Stomach (tissue), 9 donors: ENCODE data around the gene ZMIZ1. TPM values are rescaled to one million over a fixed set of nuclear protein-coding genes. Genes with fewer than 3 reads are reported as not detected.
"Not testable (repeated sequence)": the region's sequence is repeated elsewhere in the genome, so short reads cannot be mapped to it uniquely, and the experiment has no call there.

Experiments
- DNase-seq, 2 donors: peaks; one replicate each; pipeline versions ENCODE4 v3.0.0 to v3.0.0-alpha.2; 2013 to 2019
- H3K27ac ChIP-seq, 5 donors: fragments of 200-600 bp in 4 of 5; sonication (generic) in 4 of 5; one replicate each; pipeline ENCODE4 v1.5.1; 2013 to 2019; ENCODE audit warnings: mild to moderate bottlenecking in 1 of 5, moderate library complexity in 1 of 5
- H3K27me3 ChIP-seq, 3 donors: fragments of 200-600 bp; sonication (generic); one replicate each; pipeline ENCODE4 v1.5.1; 2017 to 2019; ENCODE audit warnings: mixed run types in 1 of 3
- H3K36me3 ChIP-seq, 4 donors: fragments of 200-600 bp; sonication (generic); 1 replicate in 3 of 4; 2 replicates in 1 of 4; pipeline ENCODE4 v1.5.1; 2016 to 2019
- H3K4me1 ChIP-seq, 4 donors: fragments of 200-600 bp; sonication (generic); one replicate each; pipeline ENCODE4 v1.5.1; 2016 to 2019
- H3K4me3 ChIP-seq, 4 donors: fragments of 200-600 bp; sonication (generic) in 3 of 4; one replicate each; pipeline ENCODE4 v1.5.1; 2016 to 2019; ENCODE audit warnings: mild to moderate bottlenecking in 1 of 4
- H3K9me3 ChIP-seq, 4 donors: fragments of 200-600 bp; sonication (generic); one replicate each; pipeline ENCODE4 v1.5.1; 2016 to 2019
- CTCF ChIP-seq, 7 experiments: fragments of 450-650 bp in 4 of 7; fragments of 200-600 bp in 3 of 7; sonication (generic) in 3 of 7; IDR thresholded peaks; one replicate each; pipeline ENCODE4 v1.5.1; 2016 to 2019; ENCODE audit warnings: antibody characterized with exemption in 7 of 7, control low read depth in 2 of 7, mild to moderate bottlenecking in 1 of 7
- EP300 ChIP-seq: sonication (generic); formaldehyde crosslinking; IDR thresholded peaks from one replicate; pipeline ENCODE4 v1.6.1; 2017; ENCODE audit warnings: antibody characterized with exemption
- POLR2A ChIP-seq, 4 donors: fragments of 450-650 bp; IDR thresholded peaks; one replicate each; pipeline ENCODE4 v1.6.1; 2016; ENCODE audit warnings: antibody characterized with exemption in 4 of 4, control low read depth in 2 of 4, mild to moderate bottlenecking in 1 of 4, moderate library complexity in 1 of 4
- POLR2AphosphoS5 ChIP-seq, 3 donors: sonication (generic); formaldehyde crosslinking; IDR thresholded peaks; one replicate each; pipeline ENCODE4 v1.6.1; 2016; ENCODE audit warnings: antibody characterized with exemption in 3 of 3
- WGBS, 5 donors: extraction: QIAGEN DNeasy Blood & Tissue Kit in 3 of 5; methylation state at CpG; one replicate each; pipeline versions ENCODE4 v1.1.5 to v1.1.7; 2013 to 2018; 5-methylcytosine and 5-hydroxymethylcytosine counted together
- intact Hi-C: fragments of 100-400 bp; cut with DNase I; formaldehyde crosslinking; loops from one replicate; pipeline ENCODE4 v1.15.1; 2023; ENCODE audit warnings: low total_unique reads
- polyA plus RNA-seq, 3 donors: library from polyadenylated mRNA; stranded (reverse); fragments of 200-250 nt; gene quantifications; one replicate each; pipeline ENCODE4 v1.2.3, GENCODE V29; 2013
- total RNA-seq, 5 donors: library from RNA; depleted of rRNA; stranded (reverse); fragments of >200 nt; gene quantifications; one replicate each; pipeline versions ENCODE4 v1.1.0 to v1.2.3, GENCODE V29; 2014 to 2016
- donor health status: healthy with polysubstance abuse.
- donor health status: Bipolar disorder and iron deficiency.
- donor health status: healthy.

ZMIZ1 gene
- total and polyA plus RNA-seq, 8 donors = 17.7 to 103 (median 26.3) TPM

- Histone ChIP-seq H3K4me1 (peaks cover 0 to 13% (median 0%) of the 10 kb centered on the region in 4 donors), H3K27ac (no peak overlapping the region), H3K4me3 (no peak overlapping the region), H3K9me3 (no peaks in the 10 kb centered on the region), H3K36me3 (no peaks in the 10 kb centered on the region), H3K27me3 (no peaks in the 10 kb centered on the region)
- intact Hi-C loops = no loop called here
- DNase-seq = no peak
- TF ChIP-seq EP300 = no peak
- TF ChIP-seq CTCF (IDR thresholded peaks at IDR 0.05) = no peak
- no peak for TF ChIP-seq POLR2A (IDR thresholded peaks at IDR 0.05)
- TF ChIP-seq POLR2AphosphoS5 (IDR thresholded peaks at IDR 0.05) = no peak
- 87 to 93% (median 90%) methylated on average over 14 of the region's 14 CpGs for WGBS, 5 donors
These were observed 260.2 kb downstream of the ZMIZ1 start for GRCh38 chr10:79328737-79329504.

GRCh38 chr10:79329529-79329928 lies 260.8 kb downstream of the ZMIZ1 start:
- Histone ChIP-seq H3K27me3 (no peaks in the 10 kb centered on the region), H3K4me1 (peaks cover 0 to 13% (median 0%) of the 10 kb centered on the region in 4 donors), H3K27ac (no peak overlapping the region), H3K4me3 (no peak overlapping the region), H3K9me3 (no peaks in the 10 kb centered on the region), H3K36me3 (no peaks in the 10 kb centered on the region)
- intact Hi-C loops = no loop called here
- TF ChIP-seq EP300 (no peak), CTCF (IDR thresholded peaks at IDR 0.05) (no peak), POLR2AphosphoS5 (IDR thresholded peaks at IDR 0.05) (no peak), POLR2A (IDR thresholded peaks at IDR 0.05) (no peak)
- 81 to 90% (median 88%) methylated on average over 9 of the region's 9 CpGs for WGBS, 5 donors
- DNase-seq = no peak

- no peak for DNase-seq
- Histone ChIP-seq H3K9me3 (no peaks in the 10 kb centered on the region), H3K4me1 (peaks cover 0 to 13% (median 3%) of the 10 kb centered on the region in 4 donors), H3K27ac (no peak overlapping the region), H3K27me3 (no peaks in the 10 kb centered on the region), H3K36me3 (no peaks in the 10 kb centered on the region), H3K4me3 (no peak overlapping the region)
- WGBS, 5 donors = 84 to 95% (median 88%) methylated on average over 2 to 5 of the region's 5 CpGs
- TF ChIP-seq POLR2A (IDR thresholded peaks at IDR 0.05) = no peak
- TF ChIP-seq POLR2AphosphoS5 (IDR thresholded peaks at IDR 0.05) = no peak
- no peak for TF ChIP-seq EP300
- TF ChIP-seq CTCF (IDR thresholded peaks at IDR 0.05) = no peak
- intact Hi-C loops = no loop called here
These were observed 262.5 kb downstream of the ZMIZ1 start for GRCh38 chr10:79331226-79331625.

GRCh38 chr10:79331709-79332108 lies 262.9 kb downstream of the ZMIZ1 start:
- no peak for TF ChIP-seq EP300
- Histone ChIP-seq H3K36me3 (no peaks in the 10 kb centered on the region), H3K27ac (no peak overlapping the region), H3K9me3 (no peaks in the 10 kb centered on the region), H3K27me3 (no peaks in the 10 kb centered on the region), H3K4me3 (no peak overlapping the region), H3K4me1 (peaks cover 0 to 13% (median 3%) of the 10 kb centered on the region in 4 donors)
- intact Hi-C loops = no loop called here
- peak in 1 of 2 donors; percentile 73 for DNase-seq
- WGBS, 5 donors = 64 to 75% (median 70%) methylated on average over 6 of the region's 6 CpGs

- H3K9me3 ChIP-seq, H3K36me3 ChIP-seq, DNase-seq, H3K27ac ChIP-seq, H3K27me3 ChIP-seq, H3K4me3 ChIP-seq, intact Hi-C loops: not testable (repeated sequence)
- WGBS, 5 donors = 87 to 94% (median 92%) methylated on average over 2 to 5 of the region's 10 CpGs
- peaks cover 0 to 13% (median 3%) of the 10 kb centered on the region in 4 donors for H3K4me1 ChIP-seq
These were observed 264.0 kb downstream of the ZMIZ1 start for GRCh38 chr10:79332610-79333315.
